Stomach (tissue), 9 donors: ENCODE measurements around the gene FER1L5. TPM values are rescaled to one million over a fixed set of nuclear protein-coding genes. Genes with fewer than 3 reads are reported as not detected.

Experiments used
- DNase-seq, 2 donors: peaks; one replicate each; pipeline versions ENCODE4 v3.0.0 to v3.0.0-alpha.2; 2013 to 2019
- H3K27ac ChIP-seq, 5 donors: fragments of 200-600 bp in 4 of 5; sonication (generic) in 4 of 5; one replicate each; pipeline ENCODE4 v1.5.1; 2013 to 2019; ENCODE audit warnings: mild to moderate bottlenecking in 1 of 5, moderate library complexity in 1 of 5
- H3K27me3 ChIP-seq, 3 donors: fragments of 200-600 bp; sonication (generic); one replicate each; pipeline ENCODE4 v1.5.1; 2017 to 2019; ENCODE audit warnings: mixed run types in 1 of 3
- H3K36me3 ChIP-seq, 4 donors: fragments of 200-600 bp; sonication (generic); 1 replicate in 3 of 4; 2 replicates in 1 of 4; pipeline ENCODE4 v1.5.1; 2016 to 2019
- H3K4me1 ChIP-seq, 4 donors: fragments of 200-600 bp; sonication (generic); one replicate each; pipeline ENCODE4 v1.5.1; 2016 to 2019
- H3K4me3 ChIP-seq, 4 donors: fragments of 200-600 bp; sonication (generic) in 3 of 4; one replicate each; pipeline ENCODE4 v1.5.1; 2016 to 2019; ENCODE audit warnings: mild to moderate bottlenecking in 1 of 4
- H3K9me3 ChIP-seq, 4 donors: fragments of 200-600 bp; sonication (generic); one replicate each; pipeline ENCODE4 v1.5.1; 2016 to 2019
- CTCF ChIP-seq, 7 experiments: fragments of 450-650 bp in 4 of 7; fragments of 200-600 bp in 3 of 7; sonication (generic) in 3 of 7; IDR thresholded peaks; one replicate each; pipeline ENCODE4 v1.5.1; 2016 to 2019; ENCODE audit warnings: antibody characterized with exemption in 7 of 7, control low read depth in 2 of 7, mild to moderate bottlenecking in 1 of 7
- EP300 ChIP-seq: sonication (generic); formaldehyde crosslinking; IDR thresholded peaks from one replicate; pipeline ENCODE4 v1.6.1; 2017; ENCODE audit warnings: antibody characterized with exemption
- POLR2A ChIP-seq, 4 donors: fragments of 450-650 bp; IDR thresholded peaks; one replicate each; pipeline ENCODE4 v1.6.1; 2016; ENCODE audit warnings: antibody characterized with exemption in 4 of 4, control low read depth in 2 of 4, mild to moderate bottlenecking in 1 of 4, moderate library complexity in 1 of 4
- POLR2AphosphoS5 ChIP-seq, 3 donors: sonication (generic); formaldehyde crosslinking; IDR thresholded peaks; one replicate each; pipeline ENCODE4 v1.6.1; 2016; ENCODE audit warnings: antibody characterized with exemption in 3 of 3
- WGBS, 5 donors: extraction: QIAGEN DNeasy Blood & Tissue Kit in 3 of 5; methylation state at CpG; one replicate each; pipeline versions ENCODE4 v1.1.5 to v1.1.7; 2013 to 2018; 5-methylcytosine and 5-hydroxymethylcytosine counted together
- intact Hi-C: fragments of 100-400 bp; cut with DNase I; formaldehyde crosslinking; loops from one replicate; pipeline ENCODE4 v1.15.1; 2023; ENCODE audit warnings: low total_unique reads
- polyA plus RNA-seq, 3 donors: library from polyadenylated mRNA; stranded (reverse); fragments of 200-250 nt; gene quantifications; one replicate each; pipeline ENCODE4 v1.2.3, GENCODE V29; 2013
- total RNA-seq, 5 donors: library from RNA; depleted of rRNA; stranded (reverse); fragments of >200 nt; gene quantifications; one replicate each; pipeline versions ENCODE4 v1.1.0 to v1.2.3, GENCODE V29; 2014 to 2016
- donor health status: healthy with polysubstance abuse.
- donor health status: Bipolar disorder and iron deficiency.
- donor health status: healthy.

FER1L5 gene
- total and polyA plus RNA-seq, 8 donors: 0.03 to 0.73 (median 0.06) TPM; not detected in 5

DNA sequence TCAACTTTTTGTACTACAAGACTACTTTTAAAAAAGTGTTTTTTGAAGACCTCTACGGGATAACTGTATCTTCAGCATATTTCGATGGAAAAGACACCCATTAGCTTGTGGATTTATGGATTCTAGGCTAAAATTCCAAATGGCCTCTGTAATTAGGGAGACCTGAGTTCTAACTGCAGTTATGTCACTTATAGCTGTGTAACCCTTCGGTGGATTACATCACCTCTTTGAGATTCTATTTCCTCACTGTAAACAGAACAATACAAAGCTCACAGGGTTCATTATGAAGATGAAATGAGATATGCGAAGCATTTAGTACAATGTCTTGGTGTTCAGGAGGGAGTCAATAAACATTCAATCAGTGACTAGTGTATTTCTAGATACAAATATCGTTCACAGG, 73.1 kb downstream of the FER1L5 start:
- Histone ChIP-seq H3K9me3 (no peaks in the 10 kb centered on the region), H3K27ac (no peak overlapping the region), H3K4me1 (no peaks in the 10 kb centered on the region), H3K36me3 (peaks cover 12 to 84% (median 75%) of the 10 kb centered on the region in 4 donors), H3K4me3 (no peak overlapping the region), H3K27me3 (no peaks in the 10 kb centered on the region)
- WGBS, 5 donors: 86 to 89% (median 88%) methylated on average over 5 of the region's 5 CpGs
- DNase-seq: no peak
- no peak for TF ChIP-seq POLR2AphosphoS5 (IDR thresholded peaks at IDR 0.05)
- no peak for TF ChIP-seq POLR2A (IDR thresholded peaks at IDR 0.05)
- TF ChIP-seq CTCF (IDR thresholded peaks at IDR 0.05): no peak
- TF ChIP-seq EP300: no peak
- intact Hi-C loops: no loop called here

- H3K27me3 ChIP-seq: no peaks in the 10 kb centered on the region
- H3K36me3 ChIP-seq: peaks cover 6 to 79% (median 69%) of the 10 kb centered on the region in 4 donors
- H3K4me1 ChIP-seq: no peaks in the 10 kb centered on the region
- TF ChIP-seq POLR2A (IDR thresholded peaks at IDR 0.05) (no peak), CTCF (IDR thresholded peaks at IDR 0.05) (no peak), EP300 (no peak), POLR2AphosphoS5 (IDR thresholded peaks at IDR 0.05) (no peak)
- intact Hi-C loops: no loop called here
- DNase-seq: no peak
- no peak overlapping the region for H3K27ac ChIP-seq
- H3K4me3 ChIP-seq: no peak overlapping the region
- no peaks in the 10 kb centered on the region for H3K9me3 ChIP-seq
Measured at GRCh38 chr2:96716388-96716787, 73.8 kb downstream of the FER1L5 start.

GRCh38 chr2:96726131-96726530, 83.6 kb downstream of the FER1L5 start:
- intact Hi-C loops: no loop called here
- H3K4me1 ChIP-seq: no peaks in the 10 kb centered on the region
- peaks cover 32 to 88% (median 83%) of the 10 kb centered on the region in 4 donors for H3K36me3 ChIP-seq

GRCh38 chr2:96727431-96727830, 84.9 kb downstream of the FER1L5 start:
- H3K36me3 ChIP-seq: peaks cover 40 to 97% (median 92%) of the 10 kb centered on the region in 4 donors
- WGBS, 5 donors: 90 to 97% (median 94%) methylated on average over 5 of the region's 5 CpGs
- no peaks in the 10 kb centered on the region for H3K9me3 ChIP-seq
- intact Hi-C loops: no loop called here
- TF ChIP-seq POLR2A (IDR thresholded peaks at IDR 0.05) (no peak), POLR2AphosphoS5 (IDR thresholded peaks at IDR 0.05) (no peak), EP300 (no peak), CTCF (IDR thresholded peaks at IDR 0.05) (no peak)
- H3K27me3 ChIP-seq: no peaks in the 10 kb centered on the region
- DNase-seq: no peak
- no peak overlapping the region for H3K4me3 ChIP-seq
- no peak overlapping the region for H3K27ac ChIP-seq
- no peaks in the 10 kb centered on the region for H3K4me1 ChIP-seq

More at GRCh38 chr2:96726131-96726530, 83.6 kb downstream of the FER1L5 start:
- DNase-seq: no peak
- Histone ChIP-seq H3K4me3 (no peak overlapping the region), H3K9me3 (no peaks in the 10 kb centered on the region), H3K27me3 (no peaks in the 10 kb centered on the region), H3K27ac (no peak overlapping the region)
- 79 to 87% (median 85%) methylated on average over 4 of the region's 4 CpGs for WGBS, 5 donors
- no peak for TF ChIP-seq POLR2A (IDR thresholded peaks at IDR 0.05)
- TF ChIP-seq EP300: no peak
- TF ChIP-seq CTCF (IDR thresholded peaks at IDR 0.05): no peak
- TF ChIP-seq POLR2AphosphoS5 (IDR thresholded peaks at IDR 0.05): no peak
